HG02973 (cell line): ENCODE results near the gene GNAS-AS1.

Source experiments
- ATAC-seq: cut with Tn5 transposase; IDR thresholded peaks from one replicate; pipeline ENCODE4 v1.9.1; 2021; ENCODE audit warnings: moderate library complexity; ENCODE audit not compliant: unreplicated experiment

GNAS-AS1 gene

GRCh38 chr20:58886546-58886945, 35.8 kb upstream of the GNAS-AS1 start:
- ATAC-seq: no peak

DNA sequence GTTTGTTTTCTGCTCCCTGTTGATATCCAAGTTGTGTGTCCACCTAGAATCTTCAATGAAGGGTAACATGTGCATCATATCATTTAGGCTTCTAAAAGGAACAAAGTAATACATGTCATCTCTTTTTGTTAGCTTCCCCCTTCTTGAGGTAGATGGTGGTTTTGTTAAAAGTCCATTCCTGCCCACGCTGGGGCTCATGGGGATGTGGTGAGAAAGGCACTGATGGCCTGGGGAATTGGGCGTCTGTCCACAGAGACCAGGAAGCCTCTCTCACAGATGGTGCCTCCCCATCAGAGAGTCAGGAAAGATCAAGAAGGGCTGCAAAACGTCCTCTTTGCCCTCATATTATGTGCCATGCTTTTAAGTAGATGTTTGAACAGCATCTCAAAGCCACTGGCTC, 34.3 kb upstream of the GNAS-AS1 start:
- no peak for ATAC-seq

GRCh38 chr20:58883241-58883691, 32.6 kb upstream of the GNAS-AS1 start:
- ATAC-seq: no peak

GRCh38 chr20:58882704-58883089, 32.0 kb upstream of the GNAS-AS1 start:
- ATAC-seq: no peak

DNA sequence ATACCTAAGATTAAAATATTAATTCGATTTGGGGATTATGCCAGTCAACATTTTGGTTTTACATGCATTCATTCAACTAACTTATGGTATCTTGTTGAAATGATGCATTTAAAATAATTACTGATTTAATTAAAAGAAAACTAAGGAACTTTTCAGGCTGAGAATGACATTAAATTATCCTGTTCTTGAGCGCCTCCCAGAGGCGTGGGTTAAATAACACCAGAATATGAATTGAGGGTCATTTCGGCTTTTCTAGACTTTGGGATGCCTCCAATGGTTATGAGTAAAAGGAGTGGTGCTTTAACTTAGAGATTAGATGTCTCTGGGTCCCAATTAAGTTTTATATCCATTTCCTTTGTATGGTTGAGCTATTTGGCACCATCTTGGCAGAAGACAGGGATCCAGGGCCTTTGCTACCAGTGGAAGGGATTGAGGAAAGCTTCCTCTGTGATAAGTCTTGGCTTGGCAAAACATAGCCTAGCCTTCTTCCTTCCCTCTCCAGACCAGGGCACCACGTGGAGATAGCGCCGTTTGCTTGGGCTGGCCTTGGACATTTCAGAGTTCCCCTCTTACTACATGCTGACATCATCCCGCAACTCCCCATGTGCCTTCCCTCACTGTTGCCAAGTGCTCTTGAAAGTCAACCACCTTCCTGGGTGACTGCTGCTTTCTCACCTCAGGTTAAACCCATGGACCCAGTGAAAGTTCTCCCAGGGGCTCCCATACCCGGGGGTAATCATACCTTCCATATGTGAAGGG, 30.5 kb upstream of the GNAS-AS1 start:
- ATAC-seq: no peak

- ATAC-seq: no peak
Measured at GRCh38 chr20:58880441-58880840, 29.7 kb upstream of the GNAS-AS1 start.

- no peak for ATAC-seq
Measured at GRCh38 chr20:58878399-58878798, 27.7 kb upstream of the GNAS-AS1 start.

DNA sequence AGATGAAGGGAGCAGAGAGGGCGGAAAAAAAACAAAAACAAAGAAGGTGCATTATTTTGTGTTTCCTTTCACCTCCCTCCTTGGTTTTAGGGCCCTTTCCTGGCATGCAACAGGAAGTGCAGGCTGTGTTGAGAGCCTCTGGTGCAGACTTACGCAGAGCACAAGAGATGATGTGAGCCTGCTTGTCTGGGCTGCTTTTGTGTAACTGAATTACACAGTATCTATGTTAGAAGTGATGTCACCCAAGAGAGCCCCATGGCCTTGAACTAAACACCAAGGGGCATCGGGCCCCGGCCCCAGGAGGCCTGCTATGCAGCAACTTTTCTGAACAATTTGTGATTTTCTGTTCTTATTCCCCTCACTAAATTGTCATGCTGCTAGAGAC, 27.3 kb upstream of the GNAS-AS1 start:
- ATAC-seq: no peak

DNA sequence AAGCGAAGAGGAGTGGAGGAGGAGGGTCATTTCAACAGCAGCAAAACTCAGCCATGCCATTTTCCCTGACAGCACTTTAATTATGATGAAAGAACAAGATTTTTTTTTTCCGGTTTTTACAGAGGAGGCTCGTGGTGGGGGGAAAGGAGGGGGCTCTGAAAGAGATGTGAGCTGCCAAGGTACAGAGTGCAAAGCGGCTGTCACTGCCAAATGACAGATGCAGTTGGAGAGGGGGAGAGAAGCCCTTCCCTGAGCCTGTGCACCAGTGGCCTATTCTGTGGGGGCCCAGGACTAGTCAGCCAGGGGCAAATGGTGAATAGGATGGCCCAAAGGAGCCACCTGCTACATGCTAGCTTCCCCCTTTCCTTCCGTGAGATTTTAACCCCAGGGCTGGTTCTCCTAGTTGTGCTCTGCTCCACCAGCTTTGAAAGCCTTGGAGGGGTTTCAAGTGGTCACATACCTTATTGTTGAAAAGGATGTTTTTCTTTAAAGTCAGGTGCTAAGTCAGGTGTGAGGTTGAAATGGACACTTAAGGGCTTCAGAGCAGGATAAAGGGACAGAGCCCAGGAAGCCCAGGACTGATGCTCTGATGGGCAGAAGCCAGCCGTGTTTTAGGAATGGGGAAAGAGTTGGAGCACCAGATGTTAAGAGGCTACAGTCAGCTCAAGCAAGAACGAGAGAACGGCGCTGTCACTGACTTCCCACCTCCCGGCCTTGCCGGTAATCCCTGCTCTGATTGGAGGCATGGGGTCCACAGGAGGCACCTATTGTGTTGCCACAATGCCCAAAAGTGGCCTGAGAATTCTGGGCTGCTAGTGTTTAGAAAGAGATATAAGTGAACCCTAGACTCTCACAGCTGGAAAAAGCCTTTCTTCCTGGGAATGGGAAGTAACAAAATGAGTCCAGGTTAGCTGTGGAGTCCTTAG, 26.6 kb upstream of the GNAS-AS1 start:
- ATAC-seq: no peak

DNA sequence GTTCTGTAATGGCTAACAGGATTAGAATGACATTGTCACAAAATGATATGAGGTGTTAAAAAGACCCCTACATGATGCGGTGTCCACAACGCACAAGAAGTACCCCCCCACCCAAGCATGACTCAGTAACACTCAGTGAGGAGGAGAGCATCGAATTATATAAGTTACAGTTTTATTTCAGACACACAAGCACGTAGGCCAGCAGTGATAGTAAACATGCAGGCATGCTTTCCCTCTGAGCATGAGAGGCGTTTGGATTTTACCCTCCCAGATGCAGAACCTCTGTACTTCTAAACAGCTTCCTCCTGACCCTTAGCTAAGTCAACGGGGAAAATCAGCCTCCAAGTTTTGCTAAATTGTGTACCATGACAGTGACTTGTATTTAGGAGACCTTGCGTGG, 25.7 kb upstream of the GNAS-AS1 start:
- no peak for ATAC-seq

- no peak for ATAC-seq
Measured at GRCh38 chr20:58875541-58876134, 24.9 kb upstream of the GNAS-AS1 start.

DNA sequence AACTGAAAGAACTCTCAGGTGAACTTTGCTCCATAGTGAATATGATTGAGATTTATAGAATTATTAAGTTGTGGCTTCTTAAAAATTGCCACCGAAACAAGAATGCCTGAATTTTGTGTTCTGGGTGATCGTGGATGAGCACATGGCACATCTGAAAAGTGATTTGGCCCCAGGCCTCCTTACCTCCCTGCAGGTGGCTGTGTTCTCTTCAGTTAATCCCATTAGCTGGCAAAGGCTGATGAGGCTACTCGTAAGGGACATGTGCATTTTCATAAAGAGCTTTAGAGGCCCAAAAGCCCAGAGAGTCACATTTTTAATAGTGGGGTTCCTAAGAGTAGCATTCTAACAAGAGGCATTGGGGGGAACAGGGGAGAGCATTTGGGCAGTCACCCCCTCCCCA, 24.4 kb upstream of the GNAS-AS1 start:
- no peak for ATAC-seq

DNA sequence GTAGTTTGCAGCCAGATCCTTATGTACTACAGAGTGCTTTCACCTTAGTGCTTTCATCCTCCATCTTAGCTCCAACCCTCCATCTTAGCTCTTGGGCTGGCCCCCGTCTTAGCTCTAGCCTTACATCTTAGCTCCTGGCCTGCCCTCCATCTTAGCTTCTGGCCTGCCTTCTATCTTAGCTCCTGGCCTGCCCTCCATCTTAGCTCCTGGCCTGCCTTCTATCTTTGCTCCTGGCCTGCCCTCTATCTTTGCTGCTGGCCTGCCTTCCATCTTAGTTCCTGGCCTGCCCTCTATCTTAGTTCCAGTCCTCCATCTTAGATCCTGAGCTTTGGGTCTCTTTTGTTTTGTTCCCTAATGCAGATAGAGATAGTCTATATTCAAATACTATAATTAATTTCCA, 23.8 kb upstream of the GNAS-AS1 start:
- ATAC-seq: no peak

GRCh38 chr20:58871533-58872102, 20.9 kb upstream of the GNAS-AS1 start:
- ATAC-seq: no peak

GRCh38 chr20:58870293-58871014, 19.8 kb upstream of the GNAS-AS1 start:
- ATAC-seq: no peak

GRCh38 chr20:58869662-58870227, 19.0 kb upstream of the GNAS-AS1 start:
- ATAC-seq: no peak

- ATAC-seq: no peak
Measured at GRCh38 chr20:58868795-58869194, 18.1 kb upstream of the GNAS-AS1 start.

GRCh38 chr20:58867211-58867610, 16.5 kb upstream of the GNAS-AS1 start:
- ATAC-seq: no peak

GRCh38 chr20:58865843-58866242, 15.1 kb upstream of the GNAS-AS1 start:
- ATAC-seq: no peak

DNA sequence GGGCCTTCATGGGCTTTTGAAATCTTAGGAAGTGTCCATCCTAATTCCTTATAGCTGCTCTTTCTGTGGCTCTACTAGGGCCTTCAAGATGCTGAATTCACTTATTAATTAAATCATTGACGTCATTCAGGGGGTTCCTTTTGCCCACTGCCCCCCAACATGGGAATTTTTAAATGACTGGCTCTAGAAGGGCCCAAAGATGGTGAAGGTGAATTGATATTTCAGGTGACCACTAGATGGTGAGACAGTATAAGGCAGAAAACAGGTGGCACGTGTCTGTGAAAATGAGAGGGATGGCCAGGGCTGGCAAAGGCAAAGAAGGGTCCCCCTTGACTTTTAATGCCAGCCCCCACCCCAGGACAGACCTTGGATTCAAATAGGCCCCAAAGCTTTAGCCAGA, 13.6 kb upstream of the GNAS-AS1 start:
- ATAC-seq: no peak
